HG02973 (cell line): ENCODE measurements around the gene MIEN1.
"Not testable (repeated sequence)": the region's sequence is repeated elsewhere in the genome, so short reads cannot be mapped to it uniquely, and the experiment has no call there.

ENCODE experiments used
- ATAC-seq: cut with Tn5 transposase; IDR thresholded peaks from one replicate; pipeline ENCODE4 v1.9.1; 2021; ENCODE audit warnings: moderate library complexity; ENCODE audit not compliant: unreplicated experiment

MIEN1 gene

DNA sequence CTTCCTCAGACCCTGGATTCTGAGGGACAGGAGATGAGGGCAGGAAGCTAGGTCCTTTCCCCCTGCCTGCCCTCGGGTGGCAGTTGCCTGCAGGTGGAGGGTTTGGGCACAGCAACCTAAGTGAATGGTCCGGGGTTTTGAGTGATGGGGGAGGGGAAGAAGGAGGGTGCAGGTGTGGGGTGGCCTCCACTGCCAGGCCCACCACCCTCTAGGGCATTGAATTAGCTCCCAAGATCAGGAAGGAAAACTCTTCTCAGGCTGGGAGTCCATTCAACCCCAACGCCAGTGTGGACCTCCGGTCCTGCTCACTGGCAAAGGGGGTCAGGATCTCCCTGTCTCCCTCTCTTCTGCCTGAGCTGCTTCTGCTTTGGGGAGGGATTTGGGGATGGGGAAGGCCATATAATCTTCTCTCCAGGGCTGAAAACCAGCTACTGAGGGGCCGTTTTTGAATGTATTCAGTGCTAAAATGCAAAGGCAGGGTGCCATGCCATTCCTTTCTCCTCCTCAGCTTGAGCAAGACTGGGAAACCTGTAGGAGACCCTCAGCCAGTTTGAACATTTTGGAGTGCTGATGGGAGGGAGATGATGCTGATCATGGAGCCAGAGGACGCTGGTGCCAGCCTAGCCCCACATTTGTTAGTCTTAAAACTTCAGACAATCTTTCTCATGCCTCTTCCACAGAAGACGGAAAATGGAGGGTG is 26.2 kb upstream of the MIEN1 start:
- no peak for ATAC-seq

DNA sequence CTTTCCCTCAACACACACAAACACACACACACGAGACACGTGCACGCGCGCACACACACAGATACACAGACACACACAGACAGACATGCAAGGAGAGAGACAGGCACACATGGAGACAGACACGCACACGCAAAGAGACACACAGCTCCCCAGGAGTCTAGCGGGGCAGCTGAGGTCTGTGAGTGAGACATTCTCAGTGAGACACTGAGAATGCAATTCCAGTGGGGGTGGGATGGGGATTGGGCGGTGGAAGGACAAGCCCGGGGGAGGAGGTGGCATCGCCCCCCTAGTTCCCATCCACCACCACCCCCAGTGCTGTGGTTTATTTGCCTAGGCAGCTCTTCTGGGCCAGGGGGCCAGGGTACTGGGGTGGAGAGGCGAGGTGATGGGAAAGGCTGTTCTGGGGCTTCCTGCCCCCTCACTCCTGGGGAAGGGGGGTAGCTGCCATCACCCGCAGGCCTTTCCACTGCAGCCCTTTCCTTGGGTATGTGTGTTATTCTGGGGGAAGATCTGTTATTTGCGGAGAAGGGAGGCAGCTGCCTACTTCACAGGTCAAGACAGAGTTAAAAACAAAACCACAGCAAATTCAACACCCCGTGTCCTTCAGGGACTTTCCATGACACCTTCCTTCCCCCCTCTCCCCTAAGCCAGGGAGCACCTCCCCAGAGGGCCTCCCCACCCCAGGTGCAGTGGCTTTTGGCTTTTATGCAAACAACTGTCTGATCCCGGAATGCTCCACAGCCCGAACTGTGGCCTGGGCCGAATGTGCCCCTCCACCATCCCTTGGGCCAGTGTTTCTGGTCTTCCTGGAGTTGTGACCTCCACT is 25.4 kb upstream of the MIEN1 start:
- no peak for ATAC-seq

- ATAC-seq, result no peak
These were observed 24.7 kb upstream of the MIEN1 start for GRCh38 chr17:39754958-39755553.

DNA sequence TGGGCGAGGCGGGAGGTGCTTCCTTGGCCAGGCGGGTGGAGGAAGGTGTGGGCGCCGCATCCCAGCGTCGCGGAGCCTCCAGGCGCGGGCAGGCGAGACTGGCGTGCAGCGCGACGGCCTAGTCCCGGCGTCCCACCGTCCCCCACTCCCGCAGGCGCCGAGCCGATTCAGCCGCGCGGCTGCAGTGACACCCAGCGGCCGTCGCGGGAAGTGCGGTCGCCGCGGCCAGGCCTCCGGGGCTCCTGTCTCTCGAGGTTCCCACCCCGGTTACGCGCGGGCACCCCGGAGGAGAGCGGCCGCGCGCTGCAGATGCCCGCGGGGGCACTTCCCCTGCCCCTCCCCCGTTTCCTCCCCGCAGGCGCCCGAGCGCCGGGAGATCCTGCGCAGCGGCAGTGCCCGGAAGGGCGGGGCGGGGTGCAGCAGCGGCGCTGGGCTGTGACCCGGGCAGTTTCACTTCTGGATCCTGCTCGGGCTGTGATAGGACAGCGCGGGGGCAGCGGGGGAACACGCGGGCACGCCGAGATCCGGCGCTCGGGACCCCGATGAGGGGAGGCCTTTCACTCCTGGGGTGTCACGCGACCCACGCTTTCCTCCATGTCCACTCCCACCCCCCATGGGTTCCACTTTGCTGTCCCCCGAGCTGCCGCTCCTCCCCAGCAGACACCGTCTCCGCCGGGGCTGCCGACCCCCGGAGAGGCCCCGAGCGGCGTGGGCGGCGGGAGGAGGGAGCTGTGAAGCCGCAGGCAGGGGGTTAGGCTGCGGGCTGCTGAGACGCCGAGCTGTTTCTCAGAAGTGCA is 24.0 kb upstream of the MIEN1 start:
- ATAC-seq, result peak; percentile 48

DNA sequence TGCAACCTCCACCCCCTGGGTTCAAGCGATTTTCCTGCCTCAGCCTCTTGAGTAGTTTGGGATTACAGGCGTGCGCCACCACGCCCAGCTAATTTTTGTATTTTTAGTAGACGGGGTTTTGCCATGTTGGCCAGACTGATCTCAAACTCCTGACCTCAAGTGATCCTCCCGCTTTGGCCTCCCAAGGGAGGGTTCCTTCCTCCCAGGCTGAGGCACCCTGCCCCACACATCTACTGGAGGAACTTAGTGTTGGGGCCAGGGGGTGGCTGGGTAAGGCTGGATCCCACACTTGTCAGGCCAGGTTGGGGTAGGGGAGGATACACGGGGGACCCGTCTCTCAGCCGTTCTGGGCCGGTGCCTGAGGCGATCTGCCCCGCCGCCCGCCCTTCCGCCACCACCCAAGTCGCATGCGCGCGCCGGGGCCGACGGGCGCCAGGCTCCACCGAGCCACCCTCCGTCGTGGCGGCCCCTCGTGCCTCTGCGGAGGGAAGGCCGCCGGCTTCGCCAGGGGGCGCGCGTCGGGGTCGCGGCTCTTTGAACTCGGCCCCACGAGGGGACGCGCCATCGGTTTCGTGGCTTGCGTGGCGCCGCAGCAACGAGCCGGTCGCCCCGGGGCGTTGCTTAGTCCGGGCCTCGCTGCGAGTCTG is 23.3 kb upstream of the MIEN1 start:
- peak; percentile 22 for ATAC-seq

- ATAC-seq, result no peak
These were observed 22.0 kb upstream of the MIEN1 start for GRCh38 chr17:39752241-39752881.

DNA sequence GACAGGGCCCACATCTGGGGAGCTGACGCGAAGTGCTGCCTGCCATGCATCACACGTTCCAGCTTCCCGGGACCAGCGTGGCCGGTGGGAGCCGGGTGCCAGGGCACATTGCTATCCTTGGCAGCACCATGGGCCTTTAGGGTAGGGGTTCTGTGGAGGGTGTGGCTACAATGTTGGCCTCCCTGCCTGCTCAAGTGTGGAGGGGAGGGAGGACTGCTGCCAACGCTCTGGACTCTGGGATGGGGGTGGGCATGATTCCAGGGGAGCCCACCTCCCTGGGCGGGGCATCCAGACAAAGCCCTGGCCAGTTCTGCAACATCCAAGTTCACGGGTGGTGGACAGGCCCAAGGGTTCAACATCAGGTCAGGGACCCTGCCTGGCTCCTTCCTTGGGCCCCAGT is 21.3 kb upstream of the MIEN1 start:
- no peak for ATAC-seq

- ATAC-seq, result no peak
These were observed 20.7 kb upstream of the MIEN1 start for GRCh38 chr17:39751016-39751543.

- ATAC-seq, result no peak
These were observed 20.0 kb upstream of the MIEN1 start for GRCh38 chr17:39750131-39751015.

GRCh38 chr17:39748444-39749034 is 18.2 kb upstream of the MIEN1 start:
- ATAC-seq, result not testable (repeated sequence)

DNA sequence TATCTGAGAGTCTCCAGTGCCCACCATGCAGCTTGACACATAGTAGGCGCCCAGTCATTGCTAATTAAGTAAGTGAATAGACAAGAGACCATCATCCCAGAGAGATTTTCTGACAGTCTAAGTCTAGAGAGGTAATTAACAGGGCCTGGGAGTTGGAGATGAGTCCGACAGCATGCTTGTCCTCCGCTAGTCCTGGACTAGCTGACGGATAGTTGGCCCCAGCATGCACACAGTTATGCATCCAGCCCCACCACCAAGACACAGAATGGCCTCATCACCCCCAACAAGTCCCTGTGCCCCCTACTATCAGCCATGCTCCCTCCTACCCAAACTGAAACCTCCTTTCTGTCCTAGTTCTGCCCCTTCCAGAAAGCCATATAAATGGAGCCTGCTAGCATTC is 17.4 kb upstream of the MIEN1 start:
- ATAC-seq, result no peak

DNA sequence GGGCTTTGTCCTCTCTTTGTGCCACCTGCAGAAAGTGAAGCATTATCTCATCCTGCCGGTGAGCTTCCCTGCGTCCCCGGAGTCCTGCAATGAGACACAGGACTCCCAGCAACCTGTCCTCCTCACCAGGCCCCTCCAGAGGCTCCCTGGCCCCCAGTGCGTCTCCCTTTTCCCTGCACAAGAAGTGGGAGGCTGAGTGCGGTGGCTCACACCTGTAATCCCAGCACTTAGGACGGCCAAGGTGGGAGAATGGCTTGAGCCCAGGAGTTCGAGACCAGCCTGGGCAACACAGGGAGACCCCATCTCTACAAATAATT is 15.8 kb upstream of the MIEN1 start:
- ATAC-seq, result no peak

DNA sequence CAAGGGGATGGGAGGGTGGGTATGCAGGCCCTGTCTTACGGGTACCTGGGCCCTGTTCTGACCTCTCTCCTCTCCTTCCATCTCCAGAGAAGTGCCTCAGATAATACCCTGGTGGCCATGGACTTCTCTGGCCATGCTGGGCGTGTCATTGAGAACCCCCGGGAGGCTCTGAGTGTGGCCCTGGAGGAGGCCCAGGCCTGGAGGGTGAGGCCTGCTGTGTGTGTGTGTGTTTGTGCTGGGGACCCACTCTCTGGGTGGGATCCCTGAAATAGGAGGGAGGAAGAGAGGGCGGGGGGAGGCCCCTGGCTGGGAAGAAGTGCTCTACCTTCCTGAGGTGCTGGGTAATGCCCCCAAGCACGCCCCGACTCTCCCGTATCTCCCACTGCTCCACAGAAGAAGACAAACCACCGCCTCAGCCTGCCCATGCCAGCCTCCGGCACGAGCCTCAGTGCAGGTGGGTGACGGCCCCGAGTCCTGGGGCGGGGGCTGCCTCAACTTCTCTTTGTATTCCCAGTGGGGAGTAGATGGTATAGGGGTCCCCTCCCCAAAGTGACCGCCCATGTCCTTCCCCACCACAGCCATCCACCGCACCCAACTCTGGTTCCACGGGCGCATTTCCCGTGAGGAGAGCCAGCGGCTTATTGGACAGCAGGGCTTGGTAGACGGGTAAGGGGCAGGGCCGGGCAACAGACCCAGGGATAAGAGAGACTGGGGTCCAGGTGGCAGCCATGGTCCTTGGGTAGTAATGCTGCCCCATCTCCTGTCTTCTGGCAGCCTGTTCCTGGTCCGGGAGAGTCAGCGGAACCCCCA is 15.2 kb upstream of the MIEN1 start:
- ATAC-seq, result no peak

GRCh38 chr17:39744836-39745215 is 14.5 kb upstream of the MIEN1 start:
- no peak for ATAC-seq

GRCh38 chr17:39744075-39744835 is 13.9 kb upstream of the MIEN1 start:
- ATAC-seq, result no peak

- ATAC-seq, result no peak
These were observed 12.6 kb upstream of the MIEN1 start for GRCh38 chr17:39742856-39743436.
